SK-N-SH (cell line): ENCODE data around the gene NTRK3. TPM values are rescaled to one million over a fixed set of nuclear protein-coding genes. Genes with fewer than 3 reads are reported as not detected.

Experiments
- CTCF ChIA-PET: fragments of 300-600, 350-600 bp; formaldehyde crosslinking; extraction: SDS; loops from one replicate; lab custom pipeline; 2021; lab: Yijun Ruan, JAX
- POLR2A ChIA-PET: fragments of 350-600 bp; sonication (Branson Sonifier 250); formaldehyde crosslinking; extraction: SDS; loops from one replicate; lab custom pipeline; 2020; ENCODE audit warnings: antibody characterized with exemption, inconsistent platforms; lab: Yijun Ruan, JAX
- DNase-seq: peaks from one replicate; pipeline ENCODE4 v3.0.0; 2012
- H2AFZ ChIP-seq: fragments of 200-600 bp; sonication (generic); 2 replicates; pipeline ENCODE4 v1.8.1; 2016; ENCODE audit warnings: antibody characterized with exemption, mild to moderate bottlenecking, low read depth
- H3F3A ChIP-seq: fragments of 200-600 bp; sonication (generic); replicated peaks from 2 replicates; pipeline ENCODE3; 2016; ENCODE audit warnings: antibody characterized with exemption, mild to moderate bottlenecking; ENCODE audit not compliant: insufficient read depth
- H3K27ac ChIP-seq, 2 experiments: fragments of 200-500 bp in 1 of 2; fragments of 200-600 bp in 1 of 2; sonication (Bioruptor generic) in 1 of 2; sonication (generic), shearing (Covaris generic) in 1 of 2; 2 replicates each; pipeline versions ENCODE4 v1.5.1 to v1.6.1; 2014 to 2016; ENCODE audit warnings: low read depth in 2 of 2, inconsistent platforms in 1 of 2, low read length in 1 of 2, mild to moderate bottlenecking in 1 of 2, mixed read lengths in 1 of 2
- H3K27me3 ChIP-seq: fragments of 200-600 bp; sonication (generic), shearing (Covaris generic); 2 replicates; pipeline ENCODE4 v1.6.1; 2016; ENCODE audit warnings: mixed run types; ENCODE audit not compliant: insufficient read depth
- H3K36me3 ChIP-seq, 2 experiments: fragments of 200-500 bp in 1 of 2; fragments of 200-600 bp in 1 of 2; sonication (Bioruptor generic) in 1 of 2; sonication (generic) in 1 of 2; replicated peaks in 1 of 2; 2 replicates each; pipeline versions ENCODE3 to v1.5.1; 2014 to 2016; ENCODE audit warnings: low read length in 1 of 2, mild to moderate bottlenecking in 1 of 2; ENCODE audit not compliant: insufficient read depth in 2 of 2, control insufficient read depth in 1 of 2
- H3K4me1 ChIP-seq, 2 experiments: fragments of 200-500 bp in 1 of 2; fragments of 200-600 bp in 1 of 2; sonication (Bioruptor generic) in 1 of 2; sonication (generic), shearing (Covaris generic) in 1 of 2; 2 replicates each; pipeline versions ENCODE4 v1.5.1 to v1.6.1; 2014 to 2016; ENCODE audit warnings: low read depth in 1 of 2, low read length in 1 of 2, mixed run types in 1 of 2; ENCODE audit not compliant: insufficient read depth in 2 of 2, control insufficient read depth in 1 of 2
- H3K4me2 ChIP-seq: fragments of 200-600 bp; sonication (generic), shearing (Covaris generic); 2 replicates; pipeline ENCODE4 v1.6.1; 2017; ENCODE audit warnings: mixed run types
- H3K4me3 ChIP-seq, 2 experiments: fragments of 200-500 bp in 1 of 2; fragments of 200-600 bp in 1 of 2; sonication (Bioruptor generic) in 1 of 2; sonication (generic), shearing (Covaris generic) in 1 of 2; 2 replicates each; pipeline versions ENCODE4 v1.5.1 to v1.8.1; 2014 to 2016; ENCODE audit warnings: low read depth in 2 of 2, inconsistent platforms in 1 of 2, low read length in 1 of 2, mild to moderate bottlenecking in 1 of 2, mixed read lengths in 1 of 2, moderate library complexity in 1 of 2
- H3K79me2 ChIP-seq: fragments of 200-600 bp; sonication (generic); 2 replicates; pipeline ENCODE4 v1.8.1; 2017; ENCODE audit warnings: mild to moderate bottlenecking; ENCODE audit not compliant: insufficient read depth
- H3K9ac ChIP-seq: fragments of 200-600 bp; sonication (generic); 2 replicates; pipeline ENCODE4 v1.6.1; 2017; ENCODE audit warnings: mixed run types
- H3K9me2 ChIP-seq: fragments of 200-600 bp; sonication (generic); 2 replicates; pipeline ENCODE4 v1.6.1; 2017; ENCODE audit warnings: mixed run types
- H3K9me3 ChIP-seq: fragments of 200-600 bp; sonication (generic); 2 replicates; pipeline ENCODE4 v1.6.1; 2017; ENCODE audit warnings: mixed run types, mild to moderate bottlenecking, moderate library complexity
- H4K20me1 ChIP-seq: fragments of 200-600 bp; sonication (generic); 2 replicates; pipeline ENCODE4 v1.6.1; 2017; ENCODE audit warnings: mild to moderate bottlenecking, mixed run types; ENCODE audit not compliant: insufficient read depth
- CTCF ChIP-seq: fragments of 200-600 bp; sonication (generic); IDR thresholded peaks from 2 replicates; pipeline ENCODE4 v1.6.1; 2017; ENCODE audit warnings: antibody characterized with exemption, mild to moderate bottlenecking, moderate library complexity
- ELF1 ChIP-seq: IDR thresholded peaks from 2 replicates; pipeline ENCODE4 v1.4.0; 2012
- EP300 ChIP-seq, 2 experiments: IDR thresholded peaks; 2 replicates each; pipeline versions ENCODE4 v1.4.0 to v1.6.1; 2012; ENCODE audit warnings: borderline replicate concordance in 1 of 2, low read depth in 1 of 2, low read length in 1 of 2
- EZH2phosphoT487 ChIP-seq: fragments of 200-600 bp; sonication (generic); IDR thresholded peaks from 2 replicates; pipeline ENCODE4 v1.6.1; 2017; ENCODE audit warnings: low read depth, mixed run types, mild to moderate bottlenecking, antibody characterized with exemption, moderate library complexity, borderline replicate concordance
- FOSL2 ChIP-seq: IDR thresholded peaks from 2 replicates; pipeline ENCODE4 v1.4.0; 2012; ENCODE audit warnings: low read depth, mild to moderate bottlenecking, moderate library complexity, borderline replicate concordance
- FOXJ3 ChIP-seq: sonication (generic); formaldehyde crosslinking; IDR thresholded peaks from 2 replicates; pipeline ENCODE4 v1.5.1; 2020; ENCODE audit warnings: mild to moderate bottlenecking, missing genetic modification reagents
- GABPA ChIP-seq: IDR thresholded peaks from 2 replicates; pipeline ENCODE4 v1.4.0; 2012; ENCODE audit warnings: low read depth, mild to moderate bottlenecking
- MEF2A ChIP-seq: IDR thresholded peaks from 2 replicates; pipeline ENCODE4 v1.4.0; 2012; ENCODE audit warnings: low read depth, borderline replicate concordance
- MXI1 ChIP-seq: IDR thresholded peaks from 2 replicates; pipeline ENCODE4 v1.6.1; 2012; ENCODE audit warnings: mild to moderate bottlenecking, low read depth, low read length, improper control_type of control experiment
- NFIC ChIP-seq: IDR thresholded peaks from 2 replicates; pipeline ENCODE4 v1.4.0; 2012; ENCODE audit warnings: borderline replicate concordance
- NRF1 ChIP-seq: IDR thresholded peaks from 2 replicates; pipeline ENCODE4 v1.6.1; 2012; ENCODE audit warnings: low read depth, mild to moderate bottlenecking, low read length
- POLR2AphosphoS5 ChIP-seq: IDR thresholded peaks from 2 replicates; pipeline ENCODE4 v1.6.1; 2012; ENCODE audit warnings: low read depth, low read length
- RAD21 ChIP-seq: IDR thresholded peaks from 2 replicates; pipeline ENCODE4 v1.6.1; 2012; ENCODE audit warnings: mild to moderate bottlenecking, low read length
- RFX5 ChIP-seq: IDR thresholded peaks from 2 replicates; pipeline ENCODE4 v1.6.1; 2012; ENCODE audit warnings: mild to moderate bottlenecking, improper control_type of control experiment, low read length
- SIN3A ChIP-seq: IDR thresholded peaks from 2 replicates; pipeline ENCODE4 v1.6.1; 2012; ENCODE audit warnings: low read depth, mild to moderate bottlenecking, low read length, moderate library complexity, borderline replicate concordance
- SMC3 ChIP-seq: IDR thresholded peaks from 2 replicates; pipeline ENCODE4 v1.6.1; 2012; ENCODE audit warnings: low read depth, low read length, improper control_type of control experiment
- TAF1 ChIP-seq: IDR thresholded peaks from 2 replicates; pipeline ENCODE4 v1.6.1; 2012; ENCODE audit warnings: low read depth, mild to moderate bottlenecking, low read length, moderate library complexity, borderline replicate concordance
- TCF12 ChIP-seq: IDR thresholded peaks from 2 replicates; pipeline ENCODE4 v1.4.0; 2012
- TEAD4 ChIP-seq: IDR thresholded peaks from 2 replicates; pipeline ENCODE4 v1.4.0; 2012; ENCODE audit warnings: mild to moderate bottlenecking, borderline replicate concordance; ENCODE audit not compliant: insufficient read depth
- USF1 ChIP-seq: IDR thresholded peaks from 2 replicates; pipeline ENCODE4 v1.4.0; 2012; ENCODE audit warnings: low read depth, borderline replicate concordance
- USF2 ChIP-seq: fragments of 150-350 bp; IDR thresholded peaks from 2 replicates; pipeline ENCODE4 v1.6.1; 2017; ENCODE audit warnings: antibody characterized with exemption, low read length, low read depth, borderline replicate concordance
- ZBTB33 ChIP-seq: IDR thresholded peaks from 2 replicates; pipeline ENCODE4 v1.4.0; 2012; ENCODE audit warnings: low read depth, borderline replicate concordance
- WGBS: methylation state at CpG from one replicate; pipeline ENCODE4 v1.1.6; 2017; ENCODE audit warnings: low lambda C conversion rate; 5-methylcytosine and 5-hydroxymethylcytosine counted together
- polyA plus RNA-seq, 3 experiments: library from polyadenylated mRNA; depleted of rRNA; stranded (reverse); fragments of >200 nt; gene quantifications; 2 replicates each; pipeline ENCODE4 v1.2.3, GENCODE V29; 2012

The NTRK3 gene
- polyA plus RNA-seq, 1 of the 3 experiments (the other 2 are of a cell fraction): 2.6 TPM

GRCh38 chr15:88193415-88193814, 63.1 kb downstream of the NTRK3 start:
- no peaks in the 10 kb centered on the region for H4K20me1 ChIP-seq
- TF ChIP-seq ELF1 (no peak), NRF1 (no peak), NFIC (no peak), RFX5 (no peak), POLR2AphosphoS5 (no peak), EZH2phosphoT487 (no peak), RAD21 (no peak), CTCF (no peak; the same call in 1 of the 2 replicates), TCF12 (no peak), EP300 (IDR thresholded peaks at IDR 0.05; ENCODE audit: borderline replicate concordance in 1 of 2, low read depth in 1 of 2, low read length in 1 of 2) (no peak), MEF2A (no peak), TAF1 (no peak), SMC3 (no peak), GABPA (no peak), MXI1 (no peak), FOSL2 (no peak)
- H3K79me2 ChIP-seq: no peaks in the 10 kb centered on the region
- no peaks in the 10 kb centered on the region for H3K9me3 ChIP-seq
- DNase-seq: no peak
- H3K36me3 ChIP-seq: no peaks in the 10 kb centered on the region
- H3K27ac ChIP-seq: no peak overlapping the region
- H3K4me3 ChIP-seq: no peak overlapping the region
- peaks cover 0 to 17% of the 10 kb centered on the region in 2 experiments; a peak in 1 of 4 replicates for H3K4me1 ChIP-seq
- no peak overlapping the region for H3K4me2 ChIP-seq
- no peaks in the 10 kb centered on the region for H3K9me2 ChIP-seq
- H3F3A ChIP-seq: no peaks in the 10 kb centered on the region
- CTCF ChIA-PET: interaction anchor here (0.8 to 5.1 kb wide), 5 partner anchors 9 to 51 kb away, joined by 3 to 32 read pairs (median 5); no protein-coding TSS in a partner anchor
- H2AFZ ChIP-seq: no peak overlapping the region
- WGBS: 13% methylated on average over 4 of the region's 4 CpGs
- POLR2A ChIA-PET: interaction anchor here (0.6 kb wide), 1 partner anchor 13 kb away, joined by 3 read pairs; no protein-coding TSS in a partner anchor
- H3K9ac ChIP-seq: no peak overlapping the region
- H3K27me3 ChIP-seq: no peaks in the 10 kb centered on the region

- ChIA-PET CTCF (interaction anchor here (5.1 kb wide), 1 partner anchor 53 kb away, joined by 32 read pairs; no protein-coding TSS in a partner anchor), POLR2A (no interaction called here)
- no peak overlapping the region for H3K27ac ChIP-seq
- no peak for DNase-seq
- no peak for TF ChIP-seq USF1
- TF ChIP-seq GABPA: no peak
- no peak for TF ChIP-seq USF2
- TF ChIP-seq RFX5: no peak
- no peak for TF ChIP-seq NRF1
- TF ChIP-seq FOXJ3 (CRISPR knock-in tag): no peak
- no peak for TF ChIP-seq TEAD4
- TF ChIP-seq POLR2AphosphoS5: no peak
- no peak for TF ChIP-seq ZBTB33
- no peak for TF ChIP-seq SIN3A
- TF ChIP-seq EP300 (IDR thresholded peaks at IDR 0.05; ENCODE audit: borderline replicate concordance in 1 of 2, low read depth in 1 of 2, low read length in 1 of 2): no peak
- 42% methylated on average over 9 of the region's 10 CpGs for WGBS
- no peaks in the 10 kb centered on the region for H3K9me2 ChIP-seq
- peaks cover 0 to 17% of the 10 kb centered on the region in 2 experiments; a peak in 1 of 4 replicates for H3K4me1 ChIP-seq
- no peak overlapping the region for H3K4me3 ChIP-seq
- H3K27me3 ChIP-seq: no peaks in the 10 kb centered on the region
- no peak overlapping the region for H2AFZ ChIP-seq
- H3K79me2 ChIP-seq: no peaks in the 10 kb centered on the region
- no peaks in the 10 kb centered on the region for H3K36me3 ChIP-seq
- no peaks in the 10 kb centered on the region for H3K9me3 ChIP-seq
- no peak overlapping the region for H3K9ac ChIP-seq
- no peaks in the 10 kb centered on the region for H4K20me1 ChIP-seq
- no peak overlapping the region for H3K4me2 ChIP-seq
- no peaks in the 10 kb centered on the region for H3F3A ChIP-seq
Measured at GRCh38 chr15:88191812-88192165, 64.8 kb downstream of the NTRK3 start.
